NCI-H1930 (cell line): ENCODE measurements around the gene LYL1.

ENCODE experiments used
- DNase-seq, 2 experiments: peaks; one replicate each; lab custom pipeline; 2025; lab: John Stamatoyannopoulos, UW

LYL1 gene

DNA sequence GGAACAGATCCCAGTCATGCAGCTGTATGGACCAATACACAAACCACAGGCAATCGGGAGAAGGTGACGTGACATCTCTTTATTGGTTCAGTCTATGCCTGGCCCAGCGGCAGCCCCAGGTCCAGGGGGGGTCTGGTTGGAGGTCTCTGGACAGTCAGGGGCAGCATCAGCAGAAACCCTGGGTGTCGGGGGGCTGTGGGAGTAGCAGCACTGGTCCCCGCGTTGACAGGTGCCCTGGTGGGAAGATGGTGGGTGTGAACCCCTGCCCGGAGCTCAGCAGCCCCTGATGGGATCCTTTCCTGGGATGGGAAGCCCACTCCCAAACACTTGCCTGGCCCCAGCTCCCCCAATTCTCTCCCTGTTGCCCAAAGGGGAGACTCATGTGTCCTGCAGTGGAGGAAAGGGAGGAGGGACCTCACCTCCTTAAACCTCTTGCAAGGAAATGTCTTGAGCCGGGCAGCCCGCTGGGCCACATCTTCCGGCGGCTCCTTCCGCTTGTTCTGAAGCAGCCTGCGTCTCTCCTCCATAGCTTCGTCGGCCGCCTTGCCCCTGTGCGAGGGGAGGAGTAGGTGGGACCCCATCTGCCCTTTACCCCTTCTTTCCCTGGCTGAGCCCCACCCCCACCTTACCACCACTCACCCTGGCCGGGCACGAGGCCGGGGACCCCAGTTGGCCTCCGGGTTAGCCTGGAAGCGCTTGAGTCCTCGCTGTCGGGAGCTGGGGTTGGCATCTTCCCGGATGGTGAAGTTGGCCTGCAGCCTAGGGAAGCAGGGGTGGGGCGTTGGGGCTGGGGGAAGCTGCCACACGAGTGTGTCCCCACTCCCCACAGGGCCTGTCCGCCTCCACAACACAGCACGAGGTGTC lies 2.4 kb upstream of the LYL1 start:
- no peak for DNase-seq

DNA sequence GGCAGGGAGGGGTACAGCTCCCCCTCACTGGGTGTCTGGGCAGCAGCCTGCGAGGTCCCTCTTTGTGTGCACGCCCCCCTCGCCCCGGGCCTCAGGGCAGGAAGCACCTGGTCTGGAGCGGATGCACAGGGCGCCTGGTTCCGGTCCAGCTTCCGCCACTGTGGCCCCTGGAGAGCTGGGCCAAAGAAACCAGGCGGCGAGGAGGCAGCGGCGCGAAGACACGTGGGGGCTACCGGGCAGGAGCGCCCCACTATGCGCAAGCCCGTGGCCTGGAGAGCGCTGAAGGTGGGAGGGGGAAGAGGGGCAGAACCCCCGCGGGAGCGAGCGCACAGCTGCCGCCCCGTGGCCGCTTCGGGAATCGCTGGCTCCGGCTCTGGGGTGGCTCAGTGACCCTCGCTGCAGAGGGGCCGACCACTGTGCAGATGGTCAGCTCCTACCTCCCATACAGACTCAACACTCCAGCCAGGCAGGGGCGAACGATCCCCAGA lies 1.7 kb upstream of the LYL1 start:
- DNase-seq = no peak

DNA sequence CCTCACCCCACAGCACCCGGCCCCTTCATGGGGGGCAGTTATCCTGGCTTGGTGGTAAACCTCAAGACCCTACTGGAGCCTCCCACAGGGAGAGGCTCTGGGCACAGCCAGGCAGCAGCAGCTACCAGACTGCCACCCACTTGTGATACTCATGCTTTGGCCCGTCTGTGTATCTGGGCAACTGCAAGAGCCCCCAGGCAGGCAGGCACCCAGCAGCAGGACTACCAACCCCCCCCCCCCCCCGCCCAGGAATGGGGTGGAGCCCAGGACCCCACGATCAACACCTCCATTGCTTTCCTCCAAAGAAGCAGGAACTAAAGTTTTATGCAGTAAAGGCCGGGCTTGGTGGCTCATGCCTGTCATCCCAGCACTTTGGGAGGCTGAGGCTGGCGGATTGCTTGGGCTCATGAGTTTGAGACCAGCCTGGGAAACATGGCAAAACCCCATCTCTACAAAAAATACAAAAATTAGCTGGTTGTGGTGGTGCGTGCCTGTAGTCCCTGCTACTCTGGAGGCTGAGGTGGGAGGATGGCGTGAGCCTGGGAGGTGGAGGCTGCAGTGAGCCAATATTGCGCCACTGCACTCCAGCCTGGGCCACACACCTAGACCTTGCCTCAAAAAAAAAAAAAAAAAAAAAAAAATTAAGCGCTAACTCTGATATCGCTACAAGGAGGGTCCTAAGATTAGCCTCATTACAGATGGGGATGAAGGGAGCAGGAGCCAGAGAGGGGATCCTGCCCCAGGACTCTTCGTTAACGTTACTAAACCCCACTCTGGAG lies 1.1 kb upstream of the LYL1 start:
- DNase-seq = no peak

DNA sequence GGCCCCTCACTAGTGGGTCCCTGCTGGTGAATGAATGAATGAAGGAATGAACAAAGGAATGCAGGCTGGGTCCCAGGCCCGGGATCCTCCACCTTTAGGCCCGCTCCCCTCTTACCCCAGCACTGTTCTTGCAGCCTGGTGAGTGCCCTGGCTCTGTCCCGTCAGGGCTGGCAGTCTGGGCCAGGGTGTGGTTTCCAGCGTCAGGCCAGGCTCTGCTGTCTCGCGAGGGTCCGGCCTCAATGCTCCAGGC lies 317 bp downstream of the LYL1 start:
- no peak for DNase-seq

DNA sequence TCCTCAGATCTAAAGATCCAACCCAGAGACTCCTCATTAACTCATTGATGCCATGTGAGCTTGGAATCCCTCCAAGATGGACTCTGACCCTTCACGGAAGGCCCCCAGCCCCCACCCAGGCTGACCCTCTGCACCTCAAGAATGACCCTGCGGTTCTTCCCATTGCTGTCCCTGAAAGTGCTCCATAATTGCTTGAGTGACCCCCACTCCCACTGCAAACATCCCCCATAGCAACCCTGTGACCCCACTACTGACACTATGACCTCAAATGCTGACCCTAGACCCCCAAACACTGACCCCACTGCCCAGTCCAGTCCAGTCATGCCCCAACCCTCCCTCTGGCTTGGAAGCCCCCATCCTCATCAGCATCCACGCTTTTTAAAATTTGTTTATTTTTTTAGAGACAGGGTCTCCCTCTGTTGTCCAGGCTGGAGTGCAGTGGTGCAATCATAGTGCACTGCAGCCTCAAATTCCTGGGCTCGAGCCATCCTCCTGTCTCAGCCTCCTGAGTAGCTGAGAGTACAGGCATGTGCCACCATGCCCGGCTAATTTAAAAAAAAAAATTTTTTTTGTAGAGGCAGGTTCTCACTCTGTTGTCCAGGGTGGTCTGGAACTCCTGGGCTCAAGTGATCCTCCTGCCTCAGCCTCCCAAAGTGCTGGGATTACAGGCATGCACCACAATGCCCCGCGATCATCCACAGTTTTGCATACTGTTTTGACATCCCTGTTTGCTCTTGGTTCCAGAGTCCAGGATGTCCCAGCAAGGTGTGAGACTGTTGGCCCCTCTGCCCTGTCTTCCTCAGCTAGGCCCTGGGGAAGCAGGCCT lies 855 bp downstream of the LYL1 start:
- DNase-seq = no peak

DNA sequence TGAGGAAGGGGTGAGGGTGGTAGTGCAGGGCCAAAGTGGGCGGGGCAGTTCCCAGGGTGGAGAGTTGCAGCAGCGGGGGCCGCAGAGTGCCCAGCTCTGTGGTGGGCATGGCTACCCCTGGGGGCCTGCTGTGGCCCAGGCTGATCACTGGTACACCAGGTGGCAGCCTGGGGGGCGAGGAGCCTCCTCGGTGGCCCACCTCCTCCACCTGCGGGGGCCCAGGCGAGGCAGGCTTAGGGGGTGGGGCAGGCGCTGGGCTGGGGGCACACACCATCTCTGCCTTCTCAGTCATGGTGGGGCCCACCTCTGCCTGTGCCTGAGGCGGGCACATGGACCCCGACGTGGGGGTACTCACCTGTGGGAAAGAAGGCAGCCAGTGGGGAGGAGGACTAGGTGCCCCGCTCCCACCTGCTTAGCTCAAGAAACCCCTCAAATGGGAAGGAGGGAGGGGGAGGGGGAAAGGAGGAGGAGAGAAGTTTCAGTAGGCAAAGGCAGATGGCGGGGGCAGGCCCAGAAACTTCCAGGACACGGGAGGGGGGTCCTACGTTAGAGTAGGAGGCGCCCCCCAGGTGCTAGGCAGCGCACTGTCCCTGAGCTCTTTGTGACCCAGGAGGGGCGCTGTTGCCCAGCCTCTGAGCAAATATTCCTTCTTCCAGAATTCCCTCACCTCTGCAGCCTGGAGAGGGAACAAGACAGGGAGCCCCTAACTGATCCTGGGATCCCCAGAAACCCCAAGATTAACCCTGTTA lies 1.6 kb downstream of the LYL1 start:
- no peak for DNase-seq

DNA sequence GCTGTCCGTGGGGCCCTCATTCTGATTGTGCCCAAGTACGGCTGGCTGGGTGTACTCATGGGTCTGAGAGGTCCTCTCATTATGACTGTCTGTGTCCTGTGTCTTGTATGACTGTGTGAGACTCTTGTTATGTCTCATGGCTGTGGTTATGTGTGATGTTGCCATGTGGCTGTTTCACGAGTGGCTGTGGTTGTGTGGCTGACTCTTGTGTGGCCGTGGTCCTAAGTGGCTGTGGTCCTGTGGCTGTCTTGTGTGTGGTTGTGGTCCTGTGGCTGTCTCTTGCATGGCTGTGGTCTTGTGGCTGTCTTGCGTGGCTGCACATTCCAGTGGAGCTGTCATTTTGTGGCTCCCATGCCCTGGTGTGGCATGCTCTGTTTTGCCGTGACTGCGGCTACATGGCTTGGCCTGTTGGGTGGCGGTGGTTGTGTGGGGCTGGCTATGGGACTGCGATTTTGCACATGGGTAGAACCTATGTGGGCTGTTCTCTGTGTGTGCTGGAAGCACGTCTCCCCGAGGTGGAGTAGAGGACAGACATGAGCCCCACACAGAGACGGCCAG lies 2.5 kb downstream of the LYL1 start:
- DNase-seq = no peak

DNA sequence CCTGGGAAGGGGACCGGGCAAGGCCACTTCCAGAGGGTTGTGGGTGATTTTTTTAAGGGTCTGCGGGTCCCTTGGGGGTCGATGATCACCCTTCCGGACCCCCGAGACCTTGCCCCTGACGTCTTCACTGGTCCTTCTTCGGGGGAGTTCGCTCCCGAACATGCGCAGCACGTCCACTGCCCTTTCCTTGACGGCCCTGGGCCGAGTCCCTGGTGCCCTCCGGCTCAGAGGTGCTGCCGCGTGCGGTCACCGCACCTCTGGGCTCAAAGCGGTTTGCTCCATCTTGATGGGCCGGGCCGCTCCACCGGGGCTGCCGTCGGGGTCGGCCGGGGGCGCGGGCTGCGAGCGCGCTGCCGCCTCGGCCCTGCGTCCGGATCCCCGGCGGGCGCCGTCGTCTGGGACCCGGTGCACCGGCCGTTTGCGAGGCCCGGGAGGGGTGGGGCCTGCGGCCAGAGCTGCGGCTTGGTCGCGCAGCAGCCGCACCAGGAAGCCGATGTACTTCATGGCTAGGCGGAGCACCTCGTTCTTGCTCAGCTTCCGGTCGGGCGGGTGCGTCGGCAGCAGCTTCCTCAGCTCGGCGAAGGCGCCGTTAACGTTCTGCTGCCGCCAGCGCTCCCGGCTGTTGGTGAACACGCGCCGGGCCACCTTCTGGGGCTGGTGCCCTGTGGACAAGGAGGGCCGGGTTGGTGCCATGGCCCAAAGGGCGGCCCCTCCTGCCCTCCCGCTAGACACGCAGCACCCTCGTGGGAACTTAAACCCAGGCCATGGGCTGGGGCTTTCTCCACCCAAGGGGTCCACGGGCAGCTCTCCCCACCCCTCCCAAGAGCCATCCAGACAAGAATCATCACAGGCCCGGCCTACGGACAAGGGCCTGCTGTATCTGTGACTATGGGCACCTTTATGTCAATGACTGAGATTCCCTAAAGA lies 3.3 kb downstream of the LYL1 start:
- no peak for DNase-seq

DNA sequence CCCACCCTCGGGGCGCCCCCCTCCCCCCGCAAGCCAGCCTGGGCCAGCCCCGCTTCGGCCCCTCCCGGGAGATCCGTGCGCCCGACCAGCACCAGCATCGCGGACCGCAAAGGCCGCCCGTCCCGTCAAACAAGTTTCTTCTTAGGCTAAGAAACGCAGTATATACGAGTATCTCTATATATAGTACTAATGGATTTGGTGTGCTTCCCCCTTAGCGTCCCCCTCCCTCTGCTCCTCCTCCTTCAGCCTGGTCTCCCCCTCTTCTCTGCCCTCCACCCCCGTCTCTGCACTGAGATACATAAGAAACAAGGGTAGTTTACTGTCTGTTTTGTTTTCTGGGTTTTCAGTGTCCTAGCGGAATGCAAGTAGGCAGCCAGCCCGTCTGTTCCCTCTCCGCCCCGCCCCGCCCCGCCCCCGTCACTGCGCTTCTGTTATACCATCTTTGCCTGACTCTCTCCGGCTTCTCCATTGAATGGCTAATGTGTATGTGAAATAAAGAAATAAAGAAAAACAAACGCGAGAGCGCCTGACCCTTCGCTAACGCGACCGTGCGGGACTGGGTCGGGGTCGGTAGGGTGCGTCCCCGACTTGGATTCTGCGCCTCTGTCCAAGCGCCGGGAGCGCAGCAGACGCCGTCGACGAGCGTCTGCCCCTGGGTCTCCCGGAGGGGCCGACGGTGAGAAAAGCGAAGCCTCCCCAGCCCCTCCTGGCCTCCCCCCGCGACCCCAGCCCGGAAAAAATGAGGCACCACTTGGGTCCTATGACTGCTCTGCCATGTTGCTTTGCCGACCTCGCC lies 4.2 kb downstream of the LYL1 start:
- no peak for DNase-seq

DNA sequence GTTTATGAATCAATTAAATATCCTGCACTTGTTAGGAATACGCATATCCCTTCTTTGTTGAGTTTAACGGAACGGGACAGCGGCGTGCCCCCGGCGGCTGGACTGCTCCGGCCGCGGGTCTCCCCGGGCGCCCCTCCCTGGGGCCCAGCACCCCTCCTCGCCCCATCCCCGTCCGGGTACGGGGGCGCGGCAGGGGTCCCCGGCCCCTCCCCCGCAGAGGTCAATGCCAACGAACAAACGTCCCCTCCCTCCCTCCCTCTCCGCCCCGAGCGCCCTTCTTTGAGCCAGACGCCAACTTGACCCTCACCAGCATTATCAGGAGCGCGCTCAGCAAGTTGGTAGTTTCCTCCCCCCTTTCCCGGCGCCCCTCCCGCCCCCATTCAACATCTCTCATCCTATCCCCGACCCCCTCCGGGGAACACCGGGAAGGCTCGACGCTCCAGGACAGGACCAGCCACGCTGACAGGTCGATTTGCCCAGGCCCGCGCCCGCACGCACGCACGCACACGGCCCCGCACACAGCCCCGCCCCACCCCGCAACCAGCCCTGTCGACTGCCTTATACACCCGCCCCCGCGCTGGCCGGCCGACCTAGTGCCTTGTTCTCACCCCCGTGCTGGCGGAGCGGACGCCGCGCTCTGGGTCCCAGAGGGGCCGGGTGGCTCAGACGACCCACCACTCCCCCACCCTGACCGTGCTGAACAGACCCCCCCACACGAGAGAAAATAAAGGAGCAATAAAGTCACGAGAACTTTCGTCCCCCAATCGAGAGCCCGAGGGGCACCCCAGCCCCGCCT lies 5.0 kb downstream of the LYL1 start:
- DNase-seq = no peak

DNA sequence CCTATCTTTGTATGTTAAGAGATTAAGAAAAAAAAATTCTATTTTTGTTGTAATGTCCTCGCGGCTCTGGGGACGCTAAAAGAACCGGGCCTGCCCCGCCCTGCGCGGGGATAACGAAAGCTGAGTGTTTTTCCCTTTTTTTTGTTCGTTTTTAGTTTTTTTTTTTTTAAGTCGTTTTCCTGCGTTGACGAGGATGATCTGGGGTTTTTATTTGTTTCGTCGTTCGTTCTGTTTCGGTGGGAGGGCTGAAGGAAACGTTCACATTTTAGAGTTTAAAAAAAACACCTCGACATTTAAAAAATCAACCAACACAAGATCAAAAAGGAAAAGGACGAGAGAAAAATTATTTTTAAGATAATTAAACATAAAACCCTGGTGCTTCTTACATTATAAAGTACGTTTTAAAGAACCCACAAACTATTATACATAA lies 5.6 kb downstream of the LYL1 start:
- DNase-seq = no peak

DNA sequence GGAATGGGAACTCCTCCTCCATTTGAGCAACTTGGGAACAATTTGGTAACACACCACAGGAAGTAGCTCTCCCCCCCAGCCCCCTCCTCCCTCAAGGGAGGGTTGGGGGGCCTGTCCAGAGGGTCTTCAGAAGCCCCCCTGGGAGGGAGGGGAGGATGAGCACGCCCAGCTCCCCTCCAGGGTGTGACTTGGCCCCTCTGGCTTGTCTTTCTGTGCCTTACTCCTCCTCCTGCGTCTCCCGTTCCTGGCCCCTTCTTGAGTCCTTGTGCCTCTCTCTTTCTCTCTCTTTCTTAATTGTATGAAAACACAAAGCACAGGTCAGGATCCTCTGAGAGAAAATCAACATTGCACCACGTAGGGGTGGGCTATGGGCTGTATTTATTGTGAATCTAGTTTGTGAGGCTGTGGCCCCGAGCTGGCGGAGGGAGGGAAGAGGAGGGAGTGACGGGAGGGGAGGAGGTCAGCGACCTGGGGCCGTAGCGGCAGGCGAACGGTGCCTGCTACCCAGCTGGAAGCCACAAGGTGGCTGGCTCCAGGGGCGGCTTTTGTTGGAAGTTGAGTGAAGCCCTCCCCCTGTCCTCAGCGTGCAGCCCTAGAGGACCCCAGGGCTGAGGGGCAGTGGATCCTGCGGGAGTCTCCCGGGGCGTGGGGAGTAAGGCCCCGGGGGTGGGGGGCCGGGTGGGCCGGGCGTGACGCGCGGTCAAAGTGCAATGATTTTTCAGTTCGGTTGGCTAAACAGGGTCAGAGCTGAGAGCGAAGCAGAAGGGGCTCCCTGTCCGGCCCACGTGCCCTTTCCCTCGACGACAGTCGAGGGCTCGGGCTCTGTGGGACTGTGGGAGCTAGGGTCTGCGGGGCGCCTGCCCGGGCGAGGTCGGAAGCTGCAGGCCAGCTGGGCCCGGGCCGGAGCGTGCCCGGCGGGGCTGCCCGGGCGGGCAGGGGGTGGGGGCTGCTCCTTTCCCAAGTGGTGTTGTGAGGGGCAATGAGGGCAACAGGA lies 6.4 kb downstream of the LYL1 start:
- no peak for DNase-seq

DNA sequence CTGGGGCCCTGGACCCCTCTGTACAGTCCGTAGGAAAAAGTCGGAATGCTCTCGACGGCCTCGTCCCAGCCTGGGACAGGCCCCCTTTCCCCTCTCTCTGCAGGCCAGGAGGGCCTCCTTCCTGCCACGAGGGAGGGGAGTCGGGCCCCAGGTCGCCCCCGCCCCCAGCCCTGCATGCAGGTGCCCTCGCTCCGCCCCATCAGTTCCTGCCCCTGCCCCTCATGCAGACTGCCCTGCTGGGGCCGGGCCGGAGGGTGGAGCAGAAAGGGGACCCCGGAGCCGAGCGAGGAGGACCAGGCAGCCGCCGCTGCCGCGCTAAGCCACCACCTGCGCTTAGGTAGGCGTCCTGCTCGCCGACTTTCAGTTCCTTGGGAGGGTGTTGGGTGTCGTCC lies 7.3 kb downstream of the LYL1 start:
- DNase-seq = no peak

DNA sequence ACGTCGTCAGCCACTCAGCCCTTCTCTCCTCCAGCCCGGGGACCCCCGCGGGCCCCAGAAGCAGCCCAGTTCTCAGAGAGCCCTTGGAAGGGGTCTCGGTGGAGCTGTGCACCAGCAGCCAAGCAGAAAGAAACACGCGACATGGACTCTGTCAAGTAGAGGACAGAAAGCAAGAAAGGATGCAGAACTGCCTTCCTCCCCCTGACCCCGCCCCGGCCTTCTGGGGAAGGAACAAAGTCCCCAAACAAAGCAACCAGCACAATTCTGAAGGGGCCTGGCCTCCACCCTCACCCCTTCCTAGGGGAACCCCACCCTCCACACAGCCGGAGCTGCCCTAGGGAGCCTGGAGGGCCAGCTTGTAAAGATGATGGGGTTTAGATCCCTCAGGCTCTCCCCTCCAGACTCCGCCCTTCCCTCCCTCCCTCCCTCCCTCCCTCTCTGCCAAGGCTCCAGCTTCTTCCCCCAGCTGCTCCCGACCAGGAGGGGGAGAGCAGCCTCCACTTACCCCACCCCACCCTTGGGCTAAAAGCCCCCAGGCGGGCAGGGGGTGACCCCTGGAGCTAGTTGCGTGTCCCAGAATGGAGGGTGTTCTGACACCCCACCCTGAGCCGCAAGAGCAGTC lies 7.8 kb downstream of the LYL1 start:
- DNase-seq = no peak

DNA sequence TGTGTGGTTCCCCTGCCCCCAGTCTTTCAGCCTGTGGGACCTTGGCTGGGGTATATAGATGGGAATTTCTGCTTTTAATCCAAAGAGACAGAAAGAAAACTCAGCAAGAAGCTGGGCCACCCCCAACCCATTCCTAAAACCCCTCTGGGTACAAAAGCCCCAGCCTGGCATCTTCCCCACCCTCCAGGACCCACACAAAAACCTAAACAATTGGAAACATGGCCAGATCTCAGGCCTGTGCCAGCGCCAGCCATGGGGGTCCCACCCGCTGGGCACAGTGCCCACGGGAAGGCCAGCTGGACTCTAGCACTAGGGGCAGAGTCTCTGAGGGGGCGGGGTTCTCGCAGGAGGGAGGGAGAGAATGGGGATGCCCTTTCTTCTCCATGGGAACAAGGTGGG lies 8.6 kb downstream of the LYL1 start:
- no peak for DNase-seq

DNA sequence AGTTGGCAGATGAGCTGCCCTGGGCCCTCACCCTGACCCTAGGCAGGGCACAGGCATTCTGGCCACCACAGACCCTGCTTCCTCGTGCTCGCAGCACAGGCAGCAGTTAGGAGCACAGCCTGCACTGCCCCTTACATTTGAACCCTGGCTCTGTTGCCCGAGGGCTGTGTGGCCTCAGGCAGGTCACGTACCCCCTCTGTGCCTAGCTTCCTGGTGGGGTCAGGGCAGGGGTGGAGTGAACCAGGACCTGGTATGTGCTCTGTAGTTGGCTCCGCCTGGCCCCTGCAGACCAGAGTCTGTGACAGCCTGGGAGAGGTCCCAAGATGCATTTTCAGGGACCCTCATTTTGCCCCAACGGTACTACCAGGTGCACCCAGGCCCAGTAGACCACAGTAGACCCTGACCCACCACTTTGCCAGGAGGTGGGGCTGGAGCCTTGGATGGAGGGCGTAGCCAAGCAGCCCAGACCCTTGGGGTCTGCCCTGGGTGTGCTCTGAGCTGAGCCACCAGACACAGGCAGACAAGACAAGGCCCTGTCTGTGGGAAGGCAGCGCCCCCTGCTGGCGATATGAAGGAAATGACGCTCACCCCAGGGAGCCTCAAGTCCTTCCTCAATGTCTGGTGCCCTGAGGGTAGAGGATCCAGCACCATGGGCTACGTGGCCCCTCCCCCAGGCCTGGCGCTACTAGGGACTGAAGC lies 9.1 kb downstream of the LYL1 start:
- DNase-seq = peak; percentile 25 to 77
